Testis (tissue), 2 donors: ENCODE results near the gene HGS.

ENCODE experiments used
- CTCF ChIP-seq, 3 experiments: fragments of 450-650 bp in 2 of 3; fragments of 200-600 bp in 1 of 3; sonication (generic) in 1 of 3; IDR thresholded peaks; one replicate each; pipeline ENCODE4 v1.5.1; 2016 to 2019; ENCODE audit warnings: antibody characterized with exemption in 3 of 3, mild to moderate bottlenecking in 2 of 3, moderate library complexity in 1 of 3
- POLR2A ChIP-seq: fragments of 450-650 bp; IDR thresholded peaks from one replicate; pipeline ENCODE4 v1.6.1; 2017; ENCODE audit warnings: antibody characterized with exemption, mild to moderate bottlenecking, moderate library complexity

- TF ChIP-seq CTCF (IDR thresholded peaks at IDR 0.05) (no peak), POLR2A (no peak)
Measured at GRCh38 chr17:81667754-81668153, 16.1 kb upstream of the HGS start.
